Endodermal cell (in vitro differentiated cells): Measurements from ENCODE around the gene TRMT44. TPM values are rescaled to one million over a fixed set of nuclear protein-coding genes. Genes with fewer than 3 reads are reported as not detected.

Experiments used
- DNase-seq: peaks from one replicate; pipeline ENCODE4 v3.0.0-alpha.2; 2017
- H3K27ac ChIP-seq: 2 replicates; pipeline ENCODE4 v1.5.1; 2013; ENCODE audit warnings: mild to moderate bottlenecking, low read depth, low read length, moderate library complexity
- H3K27me3 ChIP-seq: 2 replicates; pipeline ENCODE4 v1.6.1; 2013; ENCODE audit warnings: mild to moderate bottlenecking, low read length, moderate library complexity; ENCODE audit not compliant: insufficient read depth, control insufficient read depth, poor library complexity, severe bottlenecking
- H3K36me3 ChIP-seq: 2 replicates; pipeline ENCODE4 v1.7.0; 2013; ENCODE audit warnings: mild to moderate bottlenecking, low read length, moderate library complexity; ENCODE audit not compliant: control insufficient read depth, insufficient read depth
- H3K4me1 ChIP-seq: one replicate; pipeline ENCODE4 v1.7.0; 2013; ENCODE audit warnings: low read length; ENCODE audit not compliant: control insufficient read depth, insufficient read depth
- H3K4me3 ChIP-seq: 2 replicates; pipeline ENCODE4 v1.5.1; 2013; ENCODE audit warnings: mild to moderate bottlenecking, low read length, moderate library complexity
- H3K9ac ChIP-seq: 2 replicates; pipeline ENCODE4 v1.6.1; 2013; ENCODE audit warnings: mild to moderate bottlenecking, low read length, moderate library complexity; ENCODE audit not compliant: poor library complexity, severe bottlenecking; ENCODE audit errors: extremely low read depth
- H3K9me3 ChIP-seq: 2 replicates; pipeline ENCODE4 v1.6.1; 2013; ENCODE audit warnings: mild to moderate bottlenecking, low read length, moderate library complexity; ENCODE audit not compliant: control insufficient read depth
- H3K27ac Mint-ChIP-seq: 2 replicates; pipeline ENCODE4 v1.8.0; 2020; ENCODE audit warnings: mixed read lengths
- H3K27me3 Mint-ChIP-seq: 2 replicates; pipeline ENCODE4 v1.8.0; 2021; ENCODE audit warnings: mild to moderate bottlenecking, mixed read lengths; ENCODE audit not compliant: insufficient read depth
- H3K36me3 Mint-ChIP-seq: 2 replicates; pipeline ENCODE4 v1.8.0; 2020; ENCODE audit warnings: low read depth, mixed read lengths
- H3K4me1 Mint-ChIP-seq: 2 replicates; pipeline ENCODE4 v1.8.0; 2020; ENCODE audit warnings: mixed read lengths
- H3K4me3 Mint-ChIP-seq: 2 replicates; pipeline ENCODE4 v1.8.0; 2020; ENCODE audit warnings: mild to moderate bottlenecking, moderate library complexity, mixed read lengths
- H3K9me3 Mint-ChIP-seq: 2 replicates; pipeline ENCODE4 v1.8.0; 2020; ENCODE audit warnings: mild to moderate bottlenecking, mixed read lengths
- WGBS, 2 experiments: methylation state at CpG; one replicate each; pipeline versions ENCODE4 v1.1.5 to v1.1.7; 2013; ENCODE audit warnings: missing lambda C conversion rate in 2 of 2, mixed read lengths in 1 of 2; ENCODE audit not compliant: insufficient coverage in 1 of 2, insufficient read length in 1 of 2; 5-methylcytosine and 5-hydroxymethylcytosine counted together
- total RNA-seq, 2 donors: library from RNA; stranded (reverse); fragmentation: NEBNext Ultra II Directional in 1 of 2; extraction: Animal tissue kit (Norgen Biotek cat#: 25700) in 1 of 2; gene quantifications; 2 replicates in 1 of 2; 3 replicates in 1 of 2; pipeline ENCODE4 v1.2.1, GENCODE V29; 2021
- TF ChIP-seq, protein P1 (sequence below): fragments of 200-600 bp; sonication (generic); conservative IDR thresholded peaks from 2 replicates; pipeline ENCODE4 v1.5.0; 2021; ENCODE audit warnings: antibody characterized with exemption, mild to moderate bottlenecking

TRMT44 gene
- total RNA-seq, 2 donors from 2014 or later: 45.9 to 114 TPM

DNA sequence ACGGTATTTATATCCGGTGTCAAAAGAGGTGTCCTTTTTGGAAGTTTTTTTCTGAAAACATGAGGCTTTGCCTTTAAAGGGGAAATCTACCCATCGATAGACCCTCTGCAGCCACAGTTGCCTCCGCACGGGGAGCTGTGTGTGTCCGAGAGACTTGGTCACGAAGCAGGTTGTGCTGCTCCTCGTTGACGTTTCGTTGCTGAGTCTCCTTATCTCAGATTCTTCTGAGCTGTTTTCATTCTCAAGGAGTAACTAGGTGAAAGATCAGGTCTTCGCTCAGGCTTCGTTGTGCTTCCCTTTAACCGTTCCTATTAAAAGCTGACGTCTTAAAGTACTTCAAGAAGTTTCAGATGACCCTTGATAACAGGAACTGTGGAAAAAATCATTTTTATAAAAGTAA is 23.8 kb downstream of the TRMT44 start:
- peak overlapping the region; percentile 76 for H3K27ac Mint-ChIP-seq
- WGBS, 2 experiments: 95 to 96% methylated on average over 13 to 14 of the region's 14 CpGs
- H3K27ac ChIP-seq: no peak overlapping the region
- peaks cover 12% of the 10 kb centered on the region for H3K4me1 ChIP-seq
- H3K27me3 ChIP-seq: no peaks in the 10 kb centered on the region
- no peak overlapping the region for H3K4me3 Mint-ChIP-seq
- peaks cover 61% of the 10 kb centered on the region for H3K36me3 Mint-ChIP-seq
- H3K9me3 ChIP-seq: no peaks in the 10 kb centered on the region
- H3K4me3 ChIP-seq: peak overlapping the region; percentile 1
- DNase-seq: no peak
- no peaks in the 10 kb centered on the region for H3K9me3 Mint-ChIP-seq
- H3K4me1 Mint-ChIP-seq: peaks cover 33% of the 10 kb centered on the region
- TF ChIP-seq, protein P1, sequence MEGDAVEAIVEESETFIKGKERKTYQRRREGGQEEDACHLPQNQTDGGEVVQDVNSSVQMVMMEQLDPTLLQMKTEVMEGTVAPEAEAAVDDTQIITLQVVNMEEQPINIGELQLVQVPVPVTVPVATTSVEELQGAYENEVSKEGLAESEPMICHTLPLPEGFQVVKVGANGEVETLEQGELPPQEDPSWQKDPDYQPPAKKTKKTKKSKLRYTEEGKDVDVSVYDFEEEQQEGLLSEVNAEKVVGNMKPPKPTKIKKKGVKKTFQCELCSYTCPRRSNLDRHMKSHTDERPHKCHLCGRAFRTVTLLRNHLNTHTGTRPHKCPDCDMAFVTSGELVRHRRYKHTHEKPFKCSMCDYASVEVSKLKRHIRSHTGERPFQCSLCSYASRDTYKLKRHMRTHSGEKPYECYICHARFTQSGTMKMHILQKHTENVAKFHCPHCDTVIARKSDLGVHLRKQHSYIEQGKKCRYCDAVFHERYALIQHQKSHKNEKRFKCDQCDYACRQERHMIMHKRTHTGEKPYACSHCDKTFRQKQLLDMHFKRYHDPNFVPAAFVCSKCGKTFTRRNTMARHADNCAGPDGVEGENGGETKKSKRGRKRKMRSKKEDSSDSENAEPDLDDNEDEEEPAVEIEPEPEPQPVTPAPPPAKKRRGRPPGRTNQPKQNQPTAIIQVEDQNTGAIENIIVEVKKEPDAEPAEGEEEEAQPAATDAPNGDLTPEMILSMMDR: no peak
- H3K36me3 ChIP-seq: peaks cover 84% of the 10 kb centered on the region
- no peaks in the 10 kb centered on the region for H3K27me3 Mint-ChIP-seq
- H3K9ac ChIP-seq: no peak overlapping the region

DNA sequence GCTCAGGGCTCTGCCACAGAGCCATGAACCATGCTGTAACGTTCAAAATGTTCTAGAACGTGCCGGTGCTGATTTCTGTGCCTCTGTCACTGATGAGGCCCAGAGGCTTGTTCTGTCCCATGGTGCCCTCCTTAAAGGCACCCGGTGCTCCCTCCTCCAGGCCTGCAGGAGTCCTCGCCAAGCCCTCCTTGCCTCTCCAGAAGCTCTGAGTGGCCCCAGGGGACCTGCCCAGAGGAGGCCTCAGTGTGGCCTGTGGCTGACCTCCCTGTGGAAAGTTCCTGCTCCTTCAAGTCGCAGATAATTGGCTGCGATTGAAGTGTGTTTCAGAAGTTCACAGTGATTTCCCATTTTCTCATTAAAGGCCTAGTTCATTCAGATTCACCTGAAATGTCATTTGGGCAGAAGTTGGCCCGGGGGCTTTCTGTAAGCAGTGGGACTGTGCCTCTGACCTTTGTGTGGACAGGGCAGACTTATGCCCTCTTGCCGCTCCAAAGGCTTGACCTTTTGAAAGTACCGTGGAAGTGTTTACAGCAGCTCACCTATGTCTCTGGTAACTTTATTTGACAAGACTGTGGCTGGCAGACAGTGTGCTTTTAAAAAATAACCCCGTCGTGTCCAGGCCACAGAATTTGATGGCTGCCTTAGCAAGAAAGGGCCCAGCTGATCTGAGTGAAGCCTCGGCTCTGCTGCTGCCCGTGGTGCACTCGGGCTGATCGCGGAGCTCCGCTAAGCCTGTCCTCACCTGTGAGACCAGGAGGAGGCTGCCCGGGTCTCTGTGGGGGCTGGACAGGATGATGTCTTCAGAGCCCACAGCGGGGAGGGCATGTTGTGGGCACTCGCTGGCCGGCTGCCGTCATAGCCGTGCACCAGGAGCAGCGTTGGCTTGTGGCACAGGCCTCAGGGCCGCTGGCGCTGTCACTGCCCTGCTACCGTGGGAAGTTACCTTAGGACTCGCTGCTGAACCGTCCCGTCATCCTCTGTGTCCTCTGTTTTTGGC is 25.3 kb downstream of the TRMT44 start:
- Mint-ChIP-seq H3K27ac (peak overlapping the region; percentile 72), H3K9me3 (no peaks in the 10 kb centered on the region), H3K4me3 (no peak overlapping the region), H3K27me3 (no peaks in the 10 kb centered on the region), H3K4me1 (peaks cover 33% of the 10 kb centered on the region), H3K36me3 (peaks cover 54% of the 10 kb centered on the region)
- Histone ChIP-seq H3K36me3 (peaks cover 84% of the 10 kb centered on the region), H3K9me3 (no peaks in the 10 kb centered on the region), H3K9ac (peak overlapping the region; percentile 20), H3K27me3 (no peaks in the 10 kb centered on the region), H3K4me3 (no peak overlapping the region), H3K27ac (no peak overlapping the region), H3K4me1 (peaks cover 12% of the 10 kb centered on the region)
- WGBS, 2 experiments: 94 to 97% methylated on average over 29 to 31 of the region's 31 CpGs
- DNase-seq: no peak
- TF ChIP-seq, protein P1: no peak

DNA sequence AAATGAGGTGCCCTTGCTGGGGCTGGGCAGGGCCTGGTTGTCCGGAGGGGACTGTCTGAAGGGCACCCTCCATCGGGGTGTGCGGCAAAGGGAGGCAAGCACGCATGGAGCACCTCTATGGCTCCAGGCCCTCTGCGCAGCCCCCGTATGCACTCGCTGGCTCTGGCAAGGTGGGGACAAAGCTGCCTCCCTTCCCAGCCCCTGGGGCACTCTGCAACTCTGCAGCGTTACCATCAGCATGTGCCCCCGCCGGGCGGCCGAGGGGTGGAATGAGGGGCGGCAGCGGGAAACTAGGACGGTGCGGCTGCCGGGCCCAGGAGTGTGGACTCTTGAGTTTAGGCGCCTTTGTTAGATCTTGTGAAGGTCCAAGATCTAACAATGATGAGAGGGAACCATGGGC is 26.4 kb downstream of the TRMT44 start:
- no peak for DNase-seq
- Mint-ChIP-seq H3K27me3 (no peaks in the 10 kb centered on the region), H3K36me3 (peaks cover 47% of the 10 kb centered on the region), H3K4me1 (peaks cover 33% of the 10 kb centered on the region), H3K4me3 (no peak overlapping the region), H3K9me3 (no peaks in the 10 kb centered on the region), H3K27ac (peak overlapping the region; percentile 72)
- Histone ChIP-seq H3K27me3 (no peaks in the 10 kb centered on the region), H3K9ac (no peak overlapping the region), H3K4me3 (no peak overlapping the region), H3K4me1 (peaks cover 12% of the 10 kb centered on the region), H3K9me3 (no peaks in the 10 kb centered on the region), H3K27ac (no peak overlapping the region), H3K36me3 (peaks cover 84% of the 10 kb centered on the region)
- 95 to 97% methylated on average over 6 to 18 of the region's 18 CpGs for WGBS, 2 experiments
- TF ChIP-seq, protein P1: no peak
